SH-SY5Y (cell line): ENCODE results near the gene ZNF454.

ENCODE experiments used
- GATA2 ChIP-seq: IDR thresholded peaks from 2 replicates; pipeline ENCODE4 v1.6.1; 2011; ENCODE audit warnings: mild to moderate bottlenecking, low read depth, low read length
- GATA3 ChIP-seq: IDR thresholded peaks from 2 replicates; pipeline ENCODE4 v1.6.1; 2011; ENCODE audit warnings: low read depth, mild to moderate bottlenecking, low read length, moderate library complexity

DNA sequence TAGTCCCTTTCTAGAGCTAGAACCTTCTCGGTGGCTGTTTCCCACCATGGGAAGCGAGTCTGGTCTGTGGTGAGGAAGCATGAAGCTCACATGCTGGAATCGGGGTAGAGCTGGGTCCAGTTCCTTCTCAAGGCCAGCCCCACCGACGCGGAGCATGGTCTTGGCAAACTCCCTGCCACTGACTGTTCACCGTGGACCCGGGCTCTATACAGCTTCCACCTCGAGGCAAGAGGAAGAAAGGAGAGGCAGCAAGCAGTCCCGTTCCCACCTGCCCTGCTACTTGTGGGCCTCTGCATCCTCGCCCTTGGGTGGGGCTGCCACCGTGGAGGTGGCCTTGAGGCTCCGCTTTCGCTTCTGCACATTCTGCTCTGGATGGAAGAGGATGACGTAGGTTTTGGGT is 40.4 kb downstream of the ZNF454 start:
- no peak for TF ChIP-seq GATA2
- no peak for TF ChIP-seq GATA3
